Nasal cavity respiratory epithelium epithelial cell of viscerocranial mucosa (primary cell): ENCODE measurements around the gene POMGNT2. TPM values are rescaled to one million over a fixed set of nuclear protein-coding genes. Genes with fewer than 3 reads are reported as not detected.

ENCODE experiments used
- total RNA-seq: library from RNA; depleted of rRNA; stranded (reverse); fragments of >200 nt; gene quantifications from 2 replicates; pipeline ENCODE4 v1.2.3, GENCODE V29; 2014

Gene POMGNT2
- total RNA-seq: 10.9 and 13.2 TPM in 2 replicates

GRCh38 chr3:43105596-43106292 lies at the start of gene POMGNT2:
TSS of gene POMGNT2 (minus strand) at chr3:43106079. CDS start at chr3:43081431, 24,648 bp downstream.

Other genes starting within 250 kb of the POMGNT2 start
- gene CYP8B1, start 230.2 kb downstream of the POMGNT2 start, total RNA-seq: not detected in 2 replicates
- gene ZNF662, start 199.9 kb downstream of the POMGNT2 start, total RNA-seq: 1.2 and 1.7 TPM in 2 replicates
- gene GASK1A, start 126.8 kb downstream of the POMGNT2 start, total RNA-seq: 0.50 and 1.4 TPM in 2 replicates
- gene SNRK, start 180.5 kb upstream of the POMGNT2 start, total RNA-seq: 34.6 and 47.8 TPM in 2 replicates